K562 (cell line): ENCODE data around the gene ZNF513. TPM values are rescaled to one million over a fixed set of nuclear protein-coding genes. Genes with fewer than 3 reads are reported as not detected.
A peak's percentile ranks its signal among the peaks of the same experiment; 100 is the strongest.

Source experiments
- ATAC-seq: fragments of 200-7000 bp; cut with Tn5 transposase; 3 replicates; pipeline ENCODE4 v1.9.1; 2020; ENCODE audit warnings: moderate library complexity
- BruUV-seq: library from RNA; stranded (reverse); fragments of 400-500 nt; replicated peaks from 2 replicates; lab custom pipeline; 2021; lab: Mats Ljungman, UMichigan
- CTCF ChIA-PET: fragments of 300-600 bp; formaldehyde crosslinking; extraction: SDS; loops from one replicate; lab custom pipeline; 2021; ENCODE audit warnings: low intra/inter-chr PET ratio; lab: Yijun Ruan, JAX
- POLR2A ChIA-PET: fragments of 300-600, 350-650 bp; sonication (Branson Sonifier 250); formaldehyde crosslinking; extraction: SDS; loops from one replicate; lab custom pipeline; 2021; ENCODE audit warnings: antibody characterized with exemption, inconsistent platforms; lab: Yijun Ruan, JAX
- DNase-seq, 4 experiments: peaks; one replicate each; pipeline versions ENCODE4 v3.0.0 to v3.0.0-alpha.2; 2011 to 2018; ENCODE audit warnings: low spot score in 3 of 4, mixed read lengths in 3 of 4; ENCODE audit errors: extremely low read depth in 1 of 4
- FAIRE-seq: peaks from 2 replicates; lab custom pipeline; 2011; peaks lifted over from hg19 to GRCh38; lab: Jason Lieb, UNC
- H2AFZ ChIP-seq: 2 replicates; pipeline ENCODE4 v1.6.0; 2011; ENCODE audit warnings: low read depth, low read length, control low read depth, inconsistent platforms
- H3K27ac ChIP-seq: fragments of 200-600 bp; 3 replicates; pipeline ENCODE4 v1.8.0; 2011; ENCODE audit warnings: low read depth, mild to moderate bottlenecking, control low read depth, inconsistent platforms, low read length, moderate library complexity, mixed read lengths; ENCODE audit errors: extremely low read depth
- H3K27me3 ChIP-seq, 2 experiments: fragments of 300-600 bp in 1 of 2; 2 replicates in 1 of 2; 3 replicates in 1 of 2; pipeline versions ENCODE4 v1.6.0 to v1.8.0; 2011; ENCODE audit warnings: inconsistent platforms in 2 of 2, low read length in 2 of 2, mild to moderate bottlenecking in 1 of 2, mixed read lengths in 1 of 2, moderate library complexity in 1 of 2; ENCODE audit not compliant: control insufficient read depth in 2 of 2, insufficient read depth in 2 of 2
- H3K36me3 ChIP-seq: fragments of 300-600 bp; 3 replicates; pipeline ENCODE4 v1.8.0; 2011; ENCODE audit warnings: mild to moderate bottlenecking, low read length, inconsistent platforms; ENCODE audit not compliant: control insufficient read depth, insufficient read depth
- H3K4me1 ChIP-seq, 2 experiments: fragments of 200-600 bp in 1 of 2; replicated peaks in 1 of 2; 2 replicates in 1 of 2; 3 replicates in 1 of 2; pipeline versions ENCODE4 v1.5.1 to v1.8.0; 2011; ENCODE audit warnings: inconsistent platforms in 2 of 2, low read length in 2 of 2, mild to moderate bottlenecking in 1 of 2, mixed read lengths in 1 of 2, moderate library complexity in 1 of 2; ENCODE audit not compliant: control insufficient read depth in 2 of 2, insufficient read depth in 2 of 2
- H3K4me2 ChIP-seq: 2 replicates; pipeline ENCODE4 v1.6.1; 2011; ENCODE audit warnings: low read length, control low read depth, inconsistent platforms, mixed read lengths; ENCODE audit not compliant: insufficient read depth
- H3K4me3 ChIP-seq: fragments of 200-600 bp; sonication (generic), shearing (Covaris generic); 2 replicates; pipeline ENCODE4 v1.5.1; 2016; ENCODE audit warnings: control low read depth, inconsistent platforms
- H3K79me2 ChIP-seq: fragments of 200-600 bp; 3 replicates; pipeline ENCODE4 v1.8.0; 2011; ENCODE audit warnings: low read length, inconsistent platforms; ENCODE audit not compliant: control insufficient read depth, insufficient read depth
- H3K9ac ChIP-seq, 2 experiments: 2 replicates each; pipeline versions ENCODE4 v1.6.0 to v1.6.1; 2011; ENCODE audit warnings: low read depth in 2 of 2, low read length in 2 of 2, control low read depth in 1 of 2, inconsistent platforms in 1 of 2, mild to moderate bottlenecking in 1 of 2, mixed read lengths in 1 of 2; ENCODE audit not compliant: insufficient read depth in 1 of 2
- H3K9me1 ChIP-seq: one replicate; pipeline ENCODE4 v1.6.0; 2011; ENCODE audit warnings: inconsistent platforms, mild to moderate bottlenecking, low read length, moderate library complexity; ENCODE audit not compliant: control insufficient read depth, insufficient read depth
- H3K9me3 ChIP-seq: replicated peaks from 2 replicates; pipeline ENCODE4 v1.5.1; 2011; ENCODE audit warnings: low read depth, low read length, inconsistent platforms; ENCODE audit not compliant: control insufficient read depth, insufficient read depth
- H4K20me1 ChIP-seq: replicated peaks from 2 replicates; pipeline ENCODE4 v1.6.1; 2011; ENCODE audit warnings: low read length, inconsistent platforms, mixed read lengths; ENCODE audit not compliant: control insufficient read depth, insufficient read depth
- ARID1B ChIP-seq: fragments of 450-650 bp; IDR thresholded peaks from 2 replicates; pipeline ENCODE4 v1.6.1; 2016; ENCODE audit warnings: antibody characterized with exemption, mild to moderate bottlenecking, inconsistent platforms
- ARNT ChIP-seq, 2 experiments: fragments of 450-650 bp; IDR thresholded peaks; 2 replicates each; pipeline ENCODE4 v1.6.1; 2016; ENCODE audit warnings: mild to moderate bottlenecking in 1 of 2
- BRD9 ChIP-seq: fragments of 450-650 bp; IDR thresholded peaks from 2 replicates; pipeline ENCODE4 v1.6.1; 2018; ENCODE audit warnings: low read depth; ENCODE audit not compliant: partially characterized antibody
- CHD4 ChIP-seq: fragments of 200-600 bp; sonication (generic); IDR thresholded peaks from 3 replicates; pipeline ENCODE4 v1.6.1; 2012; ENCODE audit warnings: low read depth, mild to moderate bottlenecking, mixed read lengths, low read length, inconsistent platforms; ENCODE audit not compliant: insufficient read depth, insufficient replicate concordance, poor library complexity, severe bottlenecking
- CSDE1 ChIP-seq, 2 experiments: fragments of 450-650 bp; IDR thresholded peaks; 2 replicates each; pipeline ENCODE4 v1.6.1; 2016; ENCODE audit warnings: mild to moderate bottlenecking in 1 of 2
- DPF2 ChIP-seq: fragments of 450-650 bp; IDR thresholded peaks from 2 replicates; pipeline ENCODE4 v1.6.1; 2016
- MBD2 ChIP-seq: sonication (generic); IDR thresholded peaks from 2 replicates; pipeline ENCODE4 v1.6.1; 2016; ENCODE audit warnings: low read depth, borderline replicate concordance
- NFATC3 ChIP-seq: fragments of 450-650 bp; IDR thresholded peaks from 2 replicates; pipeline ENCODE4 v1.6.1; 2017; ENCODE audit warnings: mild to moderate bottlenecking
- SAP30 ChIP-seq: fragments of 200-600 bp; sonication (generic); IDR thresholded peaks from 2 replicates; pipeline ENCODE4 v1.6.1; 2012; ENCODE audit warnings: borderline replicate concordance, low read depth, mild to moderate bottlenecking, moderate library complexity, low read length, control low read depth, inconsistent platforms; ENCODE audit not compliant: insufficient read depth, poor library complexity, severe bottlenecking
- SMARCA5 ChIP-seq: fragments of 450-650 bp; IDR thresholded peaks from 2 replicates; pipeline ENCODE4 v1.6.1; 2016
- SRSF7 ChIP-seq: fragments of 200-400 bp; formaldehyde crosslinking; optimal IDR thresholded peaks from 2 replicates; pipeline ENCODE3; 2017; ENCODE audit warnings: mild to moderate bottlenecking, low read depth, low read length
- ZNF586 ChIP-seq: fragments of 450-650 bp; formaldehyde crosslinking; conservative IDR thresholded peaks from 2 replicates; pipeline ENCODE4 v1.4.0; 2020; ENCODE audit warnings: mild to moderate bottlenecking, moderate library complexity
- WGBS: fragments of 100-300 bp; shearing (Covaris generic); methylation state at CpG from one replicate; pipeline ENCODE4 v1.1.6; 2016; ENCODE audit warnings: low coverage, mixed read lengths; ENCODE audit not compliant: insufficient coverage; ENCODE audit errors: missing lambda C conversion rate; 5-methylcytosine and 5-hydroxymethylcytosine counted together
- in situ Hi-C: fragments of 300-500 bp; cut with MboI; formaldehyde crosslinking; loops from 4 replicates; pipeline ENCODE4 v1.15.0; 2018; ENCODE audit warnings: inconsistent platforms, mixed read lengths
- intact Hi-C: fragments of 100-400 bp; cut with micrococcal nuclease; formaldehyde crosslinking; loops from 2 replicates; pipeline ENCODE4 v1.14.2; 2022
- polyA plus RNA-seq, 8 experiments: library from polyadenylated mRNA; depleted of rRNA in 4 of 8; stranded (reverse) in 5 of 8; unstranded in 3 of 8; fragments of >200 nt; fragmentation: Nextera tagmentation in 2 of 8; fragmentation: Illumina TruSeq in 1 of 8; extraction: Ambion mirVana in 2 of 8; extraction: Trizol in 1 of 8; gene quantifications; 2 replicates each; pipeline versions ENCODE4 v1.2.1 to v1.2.3, GENCODE V29; 2011 to 2014; ENCODE audit warnings: inconsistent platforms in 1 of 8, missing spikeins in 1 of 8
- total RNA-seq, 7 experiments: library from RNA; depleted of rRNA in 6 of 7; stranded (reverse); fragments of >200 nt in 6 of 7; fragmentation: Illumina TruSeq in 2 of 7; extraction: Trizol in 2 of 7; gene quantifications; 2 replicates each; pipeline versions ENCODE4 v1.2.1 to v1.2.3, GENCODE V29; 2011 to 2021; ENCODE audit warnings: low replicate concordance in 1 of 7
- TF ChIP-seq, protein P1 (sequence below): sonication (generic); formaldehyde crosslinking; IDR thresholded peaks from 2 replicates; pipeline ENCODE4 v1.8.0; 2022; ENCODE audit warnings: missing genetic modification reagents, mild to moderate bottlenecking, moderate library complexity, borderline replicate concordance
- TF ChIP-seq, protein P2 (sequence below): fragments of 250-450 bp; sonication (Bioruptor Pico); IDR thresholded peaks from 2 replicates; pipeline ENCODE4 v1.8.0; 2021; ENCODE audit warnings: moderate library complexity, mild to moderate bottlenecking, inconsistent platforms
- TF ChIP-seq, protein P3 (sequence below): fragments of 450-650 bp; formaldehyde crosslinking; IDR thresholded peaks from 2 replicates; pipeline ENCODE4 v1.4.0; 2022; ENCODE audit warnings: missing genetic modification characterization
- TF ChIP-seq, protein P4 (sequence below): fragments of 250-450 bp; sonication (Bioruptor Pico); IDR thresholded peaks from 2 replicates; pipeline ENCODE4 v1.8.0; 2021; ENCODE audit warnings: borderline replicate concordance, mild to moderate bottlenecking, moderate library complexity; ENCODE audit not compliant: poor library complexity, severe bottlenecking

The ZNF513 gene
- total and polyA plus RNA-seq, 9 of the 15 experiments (the other 6 are each of a cell fraction or from before 2014, with no cell fraction given): 0.04 to 13.6 (median 4.4) TPM

DNA sequence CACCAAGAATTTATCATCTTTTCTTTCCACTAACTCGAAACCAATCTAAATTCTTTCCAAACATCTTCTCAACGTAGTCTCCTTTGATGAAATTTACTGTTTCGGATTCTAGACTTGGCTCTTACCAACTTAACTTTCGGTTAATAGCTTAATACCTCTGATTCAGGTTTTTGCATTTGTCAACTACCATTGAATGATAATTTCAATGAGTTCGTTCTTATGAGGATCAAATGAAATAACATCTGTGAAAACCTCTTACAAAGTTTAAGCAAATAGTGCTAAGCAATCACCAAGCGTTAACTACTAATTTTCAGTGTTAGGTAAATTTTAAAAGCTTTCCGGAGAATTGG is 47.3 kb upstream of the ZNF513 start:
- no peaks in the 10 kb centered on the region for H4K20me1 ChIP-seq
- in situ Hi-C loops (no loop called here), intact Hi-C loops (loop anchor here (5.0 kb wide), 2 partner anchors 59 to 154 kb away; partner anchors contain the start of genes IFT172 and ZNF512)
- H3K9ac ChIP-seq: peak overlapping the region; percentile 90 to 97; a peak in 3 of 4 replicates
- 0% methylated on average over 7 of the region's 7 CpGs for whole genome bisulfite sequencing
- no peaks in the 10 kb centered on the region for H3K9me1 ChIP-seq
- H3K4me3 ChIP-seq: peak overlapping the region; percentile 96
- H3K9me3 ChIP-seq: no peaks in the 10 kb centered on the region
- FAIRE-seq (no peak), ATAC-seq (no peak), DNase-seq (no peak)
- CTCF ChIA-PET: interaction anchor here (0.8 kb wide), 1 partner anchor 19 kb away, joined by 3 read pairs; no protein-coding TSS in a partner anchor
- H3K27ac ChIP-seq: peak overlapping the region; percentile 91
- no TSS peak for BruUV-seq
- H3K4me2 ChIP-seq: peak overlapping the region; percentile 76
- peaks cover 12% of the 10 kb centered on the region for H3K36me3 ChIP-seq
- H2AFZ ChIP-seq: peak overlapping the region; percentile 97
- peaks cover 18% of the 10 kb centered on the region in 2 experiments; a peak in 4 of 5 replicates for H3K4me1 ChIP-seq
- POLR2A ChIA-PET: interaction anchor here (0.6 to 5.5 kb wide), 9 partner anchors 11 to 255 kb away, joined by 3 to 58 read pairs (median 4); partner anchors contain the start of genes EIF2B4 and PPM1G
- peaks cover 40% of the 10 kb centered on the region for H3K79me2 ChIP-seq
- H3K27me3 ChIP-seq: no peaks in the 10 kb centered on the region
- peak; percentile 48 for TF ChIP-seq BRD9
- TF ChIP-seq, protein P1, sequence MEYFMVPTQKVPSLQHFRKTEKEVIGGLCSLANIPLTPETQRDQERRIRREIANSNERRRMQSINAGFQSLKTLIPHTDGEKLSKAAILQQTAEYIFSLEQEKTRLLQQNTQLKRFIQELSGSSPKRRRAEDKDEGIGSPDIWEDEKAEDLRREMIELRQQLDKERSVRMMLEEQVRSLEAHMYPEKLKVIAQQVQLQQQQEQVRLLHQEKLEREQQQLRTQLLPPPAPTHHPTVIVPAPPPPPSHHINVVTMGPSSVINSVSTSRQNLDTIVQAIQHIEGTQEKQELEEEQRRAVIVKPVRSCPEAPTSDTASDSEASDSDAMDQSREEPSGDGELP: no peak
- TF ChIP-seq, protein P2, sequence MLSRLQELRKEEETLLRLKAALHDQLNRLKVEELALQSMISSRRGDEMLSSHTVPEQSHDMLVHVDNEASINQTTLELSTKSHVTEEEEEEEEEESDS (CRISPR knock-in tag): no peak
- TF ChIP-seq ARID1B: 0 out of 2 replicates have a peak, but pooled peaks have one; percentile 2
- TF ChIP-seq SAP30: no peak
- peak in 1 of 2 experiments; percentile 60; a peak in 1 of 4 replicates for TF ChIP-seq ARNT (IDR thresholded peaks at IDR 0.05)
- TF ChIP-seq SMARCA5: no peak
- TF ChIP-seq DPF2: 0 out of 2 replicates have a peak, but pooled peaks have one; percentile 25
- no peak for TF ChIP-seq MBD2
- TF ChIP-seq, protein P3, sequence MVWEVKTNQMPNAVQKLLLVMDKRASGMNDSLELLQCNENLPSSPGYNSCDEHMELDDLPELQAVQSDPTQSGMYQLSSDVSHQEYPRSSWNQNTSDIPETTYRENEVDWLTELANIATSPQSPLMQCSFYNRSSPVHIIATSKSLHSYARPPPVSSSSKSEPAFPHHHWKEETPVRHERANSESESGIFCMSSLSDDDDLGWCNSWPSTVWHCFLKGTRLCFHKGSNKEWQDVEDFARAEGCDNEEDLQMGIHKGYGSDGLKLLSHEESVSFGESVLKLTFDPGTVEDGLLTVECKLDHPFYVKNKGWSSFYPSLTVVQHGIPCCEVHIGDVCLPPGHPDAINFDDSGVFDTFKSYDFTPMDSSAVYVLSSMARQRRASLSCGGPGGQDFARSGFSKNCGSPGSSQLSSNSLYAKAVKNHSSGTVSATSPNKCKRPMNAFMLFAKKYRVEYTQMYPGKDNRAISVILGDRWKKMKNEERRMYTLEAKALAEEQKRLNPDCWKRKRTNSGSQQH (CRISPR knock-in tag): no peak
- TF ChIP-seq, protein P4, sequence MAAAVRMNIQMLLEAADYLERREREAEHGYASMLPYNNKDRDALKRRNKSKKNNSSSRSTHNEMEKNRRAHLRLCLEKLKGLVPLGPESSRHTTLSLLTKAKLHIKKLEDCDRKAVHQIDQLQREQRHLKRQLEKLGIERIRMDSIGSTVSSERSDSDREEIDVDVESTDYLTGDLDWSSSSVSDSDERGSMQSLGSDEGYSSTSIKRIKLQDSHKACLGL: no peak
- no peak for TF ChIP-seq SRSF7
- 0 out of 2 replicates have a peak, but pooled peaks have one; percentile 62 for TF ChIP-seq NFATC3
- no peak for TF ChIP-seq CHD4
- TF ChIP-seq ZNF586: no peak
- TF ChIP-seq CSDE1 (IDR thresholded peaks at IDR 0.05): no peak
